GM12865 (cell line): ENCODE data around the gene ERGIC1.

ENCODE experiments used
- DNase-seq: peaks from one replicate; pipeline ENCODE4 v3.0.0; 2010; ENCODE audit warnings: low read depth
- H3K4me3 ChIP-seq: 2 replicates; pipeline ENCODE4 v1.5.1; 2011; ENCODE audit warnings: mild to moderate bottlenecking, low read depth, low read length, control low read depth
- CTCF ChIP-seq: IDR thresholded peaks from 2 replicates; pipeline ENCODE4 v1.5.1; 2011; ENCODE audit warnings: low read length, control low read depth, low read depth, inconsistent platforms; ENCODE audit not compliant: insufficient read depth; ENCODE audit errors: missing control alignments

ERGIC1 gene

GRCh38 chr5:172870291-172870714, 36.3 kb downstream of the ERGIC1 start:
- no peak overlapping the region for H3K4me3 ChIP-seq
- TF ChIP-seq CTCF: no peak
- no peak for DNase-seq

- H3K4me3 ChIP-seq: no peak overlapping the region
- TF ChIP-seq CTCF: no peak
- DNase-seq: peak; percentile 9
Observed at GRCh38 chr5:172870715-172871461, 36.8 kb downstream of the ERGIC1 start.

- no peak overlapping the region for H3K4me3 ChIP-seq
Observed at GRCh38 chr5:172871536-172871935, 37.5 kb downstream of the ERGIC1 start.

GRCh38 chr5:172871982-172872381, 37.9 kb downstream of the ERGIC1 start:
- H3K4me3 ChIP-seq: no peak overlapping the region
- no peak for DNase-seq
- TF ChIP-seq CTCF: no peak

More at GRCh38 chr5:172871536-172871935, 37.5 kb downstream of the ERGIC1 start:
- no peak for DNase-seq
- TF ChIP-seq CTCF: no peak

- TF ChIP-seq CTCF: no peak
- H3K4me3 ChIP-seq: no peak overlapping the region
- DNase-seq: no peak
Observed at GRCh38 chr5:172872997-172873491, 39.0 kb downstream of the ERGIC1 start.

- no peak for DNase-seq
- no peak for TF ChIP-seq CTCF
- H3K4me3 ChIP-seq: no peak overlapping the region
Observed at GRCh38 chr5:172873513-172873912, 39.5 kb downstream of the ERGIC1 start.
